ENCODE results near the gene GPC3. TPM values are rescaled to one million over a fixed set of nuclear protein-coding genes. Genes with fewer than 3 reads are reported as not detected.

The GPC3 gene
- total and polyA plus RNA-seq, 2 experiments from 2014 or later, result 171 to 323 TPM

DNA sequence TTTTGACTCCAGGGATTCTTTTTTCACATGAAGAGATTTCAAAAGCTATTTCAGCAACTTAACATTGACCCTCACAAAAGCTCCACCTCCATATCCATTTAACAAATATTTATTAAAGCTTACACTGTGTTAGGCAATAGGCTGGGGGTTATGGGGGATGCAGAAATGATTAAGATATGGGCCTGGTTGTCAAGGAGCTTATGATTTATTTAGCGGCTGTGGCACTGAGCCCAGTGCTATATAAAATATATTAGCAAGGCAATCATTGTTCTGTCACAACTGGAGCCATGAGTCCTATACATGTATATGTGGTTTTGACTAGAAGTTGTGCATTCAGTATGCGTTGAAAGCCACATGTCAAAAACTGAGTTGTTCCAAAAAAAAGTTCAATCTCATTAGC is 131.1 kb downstream of the GPC3 start:
- Histone ChIP-seq H3K36me3 (no peaks in the 10 kb centered on the region), H3K27me3 (no peaks in the 10 kb centered on the region), H3K9me3 (ENCODE audit: low read depth) (no peaks in the 10 kb centered on the region), H3K27ac (no peak overlapping the region), H3K4me1 (ENCODE audit: low read depth) (no peaks in the 10 kb centered on the region), H3K4me3 (no peak overlapping the region)
- TF ChIP-seq, protein P1, sequence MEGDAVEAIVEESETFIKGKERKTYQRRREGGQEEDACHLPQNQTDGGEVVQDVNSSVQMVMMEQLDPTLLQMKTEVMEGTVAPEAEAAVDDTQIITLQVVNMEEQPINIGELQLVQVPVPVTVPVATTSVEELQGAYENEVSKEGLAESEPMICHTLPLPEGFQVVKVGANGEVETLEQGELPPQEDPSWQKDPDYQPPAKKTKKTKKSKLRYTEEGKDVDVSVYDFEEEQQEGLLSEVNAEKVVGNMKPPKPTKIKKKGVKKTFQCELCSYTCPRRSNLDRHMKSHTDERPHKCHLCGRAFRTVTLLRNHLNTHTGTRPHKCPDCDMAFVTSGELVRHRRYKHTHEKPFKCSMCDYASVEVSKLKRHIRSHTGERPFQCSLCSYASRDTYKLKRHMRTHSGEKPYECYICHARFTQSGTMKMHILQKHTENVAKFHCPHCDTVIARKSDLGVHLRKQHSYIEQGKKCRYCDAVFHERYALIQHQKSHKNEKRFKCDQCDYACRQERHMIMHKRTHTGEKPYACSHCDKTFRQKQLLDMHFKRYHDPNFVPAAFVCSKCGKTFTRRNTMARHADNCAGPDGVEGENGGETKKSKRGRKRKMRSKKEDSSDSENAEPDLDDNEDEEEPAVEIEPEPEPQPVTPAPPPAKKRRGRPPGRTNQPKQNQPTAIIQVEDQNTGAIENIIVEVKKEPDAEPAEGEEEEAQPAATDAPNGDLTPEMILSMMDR (IDR thresholded peaks at IDR 0.05; ENCODE audit: low read depth, low read length), result no peak
- DNase-seq (ENCODE audit: low read depth in 1 of 2, low spot score in 1 of 2), result no peak

DNA sequence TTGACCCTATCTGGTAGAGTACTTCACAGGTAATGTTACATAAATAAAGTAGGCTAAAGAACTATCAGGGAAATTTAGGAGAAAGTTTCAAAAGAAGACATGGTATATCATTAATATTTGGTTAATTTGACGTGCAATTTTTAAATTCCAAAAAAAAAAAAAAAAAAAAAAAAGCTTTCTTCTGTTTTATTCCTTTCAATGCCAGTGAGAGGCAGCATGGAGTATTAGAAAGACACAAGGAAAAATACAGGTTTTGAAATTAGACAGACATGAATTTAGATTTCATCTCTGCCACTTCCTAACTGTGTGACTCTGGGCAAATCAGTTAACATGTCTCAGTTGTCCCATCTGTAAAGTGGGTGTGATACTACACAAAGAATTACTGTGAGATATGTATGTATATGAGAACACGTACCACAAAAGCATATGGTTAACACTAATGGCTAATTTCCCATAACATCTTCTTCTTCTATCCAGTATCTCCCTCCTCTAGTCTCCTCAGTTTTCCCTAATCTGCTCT is 132.5 kb downstream of the GPC3 start:
- H3K27me3 ChIP-seq, result no peaks in the 10 kb centered on the region
- DNase-seq (ENCODE audit: low read depth in 1 of 2, low spot score in 1 of 2), result peak in 1 of 2 donors; percentile 2
- no peaks in the 10 kb centered on the region for H3K4me1 ChIP-seq (ENCODE audit: low read depth)
- H3K27ac ChIP-seq, result no peak overlapping the region
- no peak overlapping the region for H3K4me3 ChIP-seq
- TF ChIP-seq, protein P1 (IDR thresholded peaks at IDR 0.05; ENCODE audit: low read depth, low read length), result no peak
- H3K9me3 ChIP-seq (ENCODE audit: low read depth), result no peaks in the 10 kb centered on the region
- H3K36me3 ChIP-seq, result no peaks in the 10 kb centered on the region

DNA sequence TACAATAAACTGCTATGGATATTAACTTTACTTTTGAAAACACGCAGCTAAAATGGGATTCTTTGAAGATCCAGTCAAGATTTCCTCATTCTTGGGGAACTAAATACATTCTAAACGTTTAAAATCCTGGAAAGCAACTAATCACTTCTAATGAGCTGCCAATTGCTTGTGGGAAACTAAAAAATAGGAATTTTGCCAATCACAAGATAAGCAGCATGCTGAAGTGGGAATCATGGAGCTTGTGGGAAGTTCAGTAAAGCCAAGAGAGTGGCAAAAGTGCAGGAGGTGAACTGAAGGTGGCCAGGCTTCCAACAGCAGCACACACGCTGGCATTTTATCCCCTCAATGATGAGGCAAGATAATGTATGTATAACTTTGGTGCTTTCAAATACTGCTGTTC is 133.0 kb downstream of the GPC3 start:
- H3K36me3 ChIP-seq, result no peaks in the 10 kb centered on the region
- H3K27me3 ChIP-seq, result no peaks in the 10 kb centered on the region
- H3K4me1 ChIP-seq (ENCODE audit: low read depth), result no peaks in the 10 kb centered on the region
- no peak overlapping the region for H3K27ac ChIP-seq
- DNase-seq (ENCODE audit: low read depth in 1 of 2, low spot score in 1 of 2), result peak in 1 of 2 donors; percentile 5
- H3K9me3 ChIP-seq (ENCODE audit: low read depth), result no peaks in the 10 kb centered on the region
- no peak overlapping the region for H3K4me3 ChIP-seq
- TF ChIP-seq, protein P1 (IDR thresholded peaks at IDR 0.05; ENCODE audit: low read depth, low read length), result no peak

DNA sequence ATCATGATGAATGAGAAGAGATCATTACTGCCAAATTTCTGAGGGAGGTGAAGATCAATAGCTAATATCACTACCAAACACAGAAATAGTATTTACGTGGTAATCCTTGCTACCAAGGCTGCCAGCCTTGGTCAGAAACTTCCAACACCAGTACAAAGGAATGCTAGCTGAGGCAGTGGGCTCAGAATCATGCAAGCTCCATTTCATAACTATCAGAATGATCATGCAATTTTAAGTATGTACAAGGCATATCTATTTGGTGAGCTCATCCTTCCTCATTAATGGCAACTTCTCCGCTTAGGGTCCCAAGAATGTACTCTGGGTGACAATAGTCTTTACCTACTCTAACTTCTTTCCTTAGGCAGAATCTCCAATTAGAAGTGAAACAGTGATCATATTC is 135.0 kb downstream of the GPC3 start:
- DNase-seq (ENCODE audit: low read depth in 1 of 2, low spot score in 1 of 2), result no peak
- Histone ChIP-seq H3K27ac (no peak overlapping the region), H3K4me1 (ENCODE audit: low read depth) (no peaks in the 10 kb centered on the region), H3K36me3 (no peaks in the 10 kb centered on the region), H3K9me3 (ENCODE audit: low read depth) (no peaks in the 10 kb centered on the region), H3K27me3 (no peaks in the 10 kb centered on the region), H3K4me3 (no peak overlapping the region)
- TF ChIP-seq, protein P1 (IDR thresholded peaks at IDR 0.05; ENCODE audit: low read depth, low read length), result no peak

DNA sequence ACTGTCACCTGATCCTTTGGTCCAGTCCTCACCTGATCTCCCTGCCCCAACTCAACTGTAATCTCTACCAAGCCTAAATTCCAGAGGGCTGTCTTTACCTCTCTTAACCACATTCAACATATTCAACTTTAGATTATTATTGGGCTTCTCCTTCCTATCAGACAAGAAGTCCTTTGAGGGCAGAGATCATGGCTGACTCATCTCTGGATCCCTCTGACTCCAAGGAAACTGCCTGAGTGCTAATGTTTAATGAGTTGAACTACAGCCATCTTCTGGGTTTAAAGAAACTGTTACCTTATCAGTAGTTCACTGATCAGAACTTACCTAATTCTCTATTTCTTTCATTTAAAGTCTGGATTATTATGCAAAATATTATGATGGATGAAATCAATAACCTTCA is 135.7 kb downstream of the GPC3 start:
- no peak for DNase-seq (ENCODE audit: low read depth in 1 of 2, low spot score in 1 of 2)
- no peaks in the 10 kb centered on the region for H3K36me3 ChIP-seq
- H3K27ac ChIP-seq, result no peak overlapping the region
- TF ChIP-seq, protein P1 (IDR thresholded peaks at IDR 0.05; ENCODE audit: low read depth, low read length), result no peak
- no peak overlapping the region for H3K4me3 ChIP-seq
- no peaks in the 10 kb centered on the region for H3K4me1 ChIP-seq (ENCODE audit: low read depth)
- H3K9me3 ChIP-seq (ENCODE audit: low read depth), result no peaks in the 10 kb centered on the region
- no peaks in the 10 kb centered on the region for H3K27me3 ChIP-seq
